ENCODE measurements around the gene ADGRA1. TPM values are rescaled to one million over a fixed set of nuclear protein-coding genes. Genes with fewer than 3 reads are reported as not detected.

ADGRA1 gene
- total and polyA plus RNA-seq, 2 donors (not counting 3 experiments of a cell fraction or from before 2014, with no cell fraction given): not detected

DNA sequence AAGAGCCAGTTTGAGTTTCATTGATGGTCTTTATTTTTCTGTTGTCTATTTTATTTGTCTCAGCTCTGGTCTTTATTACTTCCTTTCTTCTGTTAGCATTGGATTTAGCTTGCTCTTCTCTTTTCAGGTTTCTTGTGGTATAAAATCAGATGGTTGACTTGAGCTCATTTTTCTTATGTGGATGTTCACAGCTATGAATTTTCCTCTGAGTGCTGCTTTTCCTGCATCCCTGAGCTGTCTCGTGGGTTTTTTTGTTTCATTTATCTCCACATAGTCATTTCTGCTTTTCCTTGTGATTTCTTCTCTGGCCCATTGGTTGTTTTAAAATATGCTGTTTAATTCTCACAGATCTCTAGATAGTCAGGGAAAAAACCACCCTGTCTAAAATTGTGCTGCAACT, 19.7 kb downstream of the ADGRA1 start:
- H3K79me2 ChIP-seq (ENCODE audit: control insufficient read depth, insufficient read depth, low read length): no peaks in the 10 kb centered on the region
- H3K27me3 ChIP-seq (ENCODE audit: control insufficient read depth in 2 of 2, insufficient read depth in 2 of 2, low read length in 2 of 2): no peaks in the 10 kb centered on the region
- CTCF ChIA-PET: no interaction called here
- H3K4me3 ChIP-seq (replicated peaks in 1 of 3; ENCODE audit: insufficient read depth in 1 of 3, low read depth in 1 of 3, low read length in 3 of 3): no peak overlapping the region
- H3K4me2 ChIP-seq (ENCODE audit: insufficient read depth, low read length): no peak overlapping the region
- DNase-seq (ENCODE audit: low read depth, low spot score) (no peak), FAIRE-seq (no peak)
- POLR2A ChIA-PET: no interaction called here
- peaks cover 9% of the 10 kb centered on the region for H3K4me1 ChIP-seq (ENCODE audit: control insufficient read depth, extremely low read depth, insufficient read depth, low read length)
- H2AFZ ChIP-seq (ENCODE audit: low read depth, low read length): no peak overlapping the region
- intact Hi-C loops (cut with micrococcal nuclease): no loop called here
- H4K20me1 ChIP-seq (replicated peaks; ENCODE audit: control insufficient read depth, extremely low read depth, insufficient read depth, low read length): no peaks in the 10 kb centered on the region
- no peak overlapping the region for H3K9ac ChIP-seq (replicated peaks; ENCODE audit: extremely low read depth, insufficient read depth, low read length)
- peaks cover 6% of the 10 kb centered on the region for H3K9me3 ChIP-seq (replicated peaks; ENCODE audit: control insufficient read depth, insufficient read depth, low read length)
- BruUV-seq (replicated peaks): no TSS peak
- H3K9me1 ChIP-seq (replicated peaks; ENCODE audit: control insufficient read depth, extremely low read depth, insufficient read depth, low read length): no peaks in the 10 kb centered on the region
- H3K36me3 ChIP-seq (ENCODE audit: control insufficient read depth in 2 of 2, extremely low read depth in 1 of 2, insufficient read depth in 2 of 2, low read length in 2 of 2): no peaks in the 10 kb centered on the region
- dilution Hi-C loops (cut with MboI; ENCODE audit: extremely low pct_ligation_motif_present, low sequenced_read_pairs): no loop called here
- TF ChIP-seq MYC (IDR thresholded peaks at IDR 0.05; ENCODE audit: low read depth, low read length) (no peak), POLR2AphosphoS5 (IDR thresholded peaks at IDR 0.05; ENCODE audit: insufficient read depth, low read depth, low read length) (no peak)
- no peak overlapping the region for H3K27ac ChIP-seq (ENCODE audit: insufficient read depth, low read depth, low read length)

- Histone ChIP-seq H3K9me3 (replicated peaks; ENCODE audit: control insufficient read depth, insufficient read depth, low read length) (peaks cover 6% of the 10 kb centered on the region), H3K79me2 (ENCODE audit: control insufficient read depth, insufficient read depth, low read length) (no peaks in the 10 kb centered on the region), H3K4me1 (ENCODE audit: control insufficient read depth, extremely low read depth, insufficient read depth, low read length) (peaks cover 9% of the 10 kb centered on the region), H3K36me3 (ENCODE audit: control insufficient read depth in 2 of 2, extremely low read depth in 1 of 2, insufficient read depth in 2 of 2, low read length in 2 of 2) (no peaks in the 10 kb centered on the region), H3K4me3 (replicated peaks in 1 of 3; ENCODE audit: insufficient read depth in 1 of 3, low read depth in 1 of 3, low read length in 3 of 3) (no peak overlapping the region), H3K27ac (ENCODE audit: insufficient read depth, low read depth, low read length) (no peak overlapping the region), H3K27me3 (ENCODE audit: control insufficient read depth in 2 of 2, insufficient read depth in 2 of 2, low read length in 2 of 2) (no peaks in the 10 kb centered on the region), H4K20me1 (replicated peaks; ENCODE audit: control insufficient read depth, extremely low read depth, insufficient read depth, low read length) (no peaks in the 10 kb centered on the region), H3K9me1 (replicated peaks; ENCODE audit: control insufficient read depth, extremely low read depth, insufficient read depth, low read length) (no peaks in the 10 kb centered on the region), H3K9ac (replicated peaks; ENCODE audit: extremely low read depth, insufficient read depth, low read length) (no peak overlapping the region), H3K4me2 (ENCODE audit: insufficient read depth, low read length) (no peak overlapping the region), H2AFZ (ENCODE audit: low read depth, low read length) (no peak overlapping the region)
- dilution Hi-C loops (cut with MboI; ENCODE audit: extremely low pct_ligation_motif_present, low sequenced_read_pairs) (no loop called here), intact Hi-C loops (cut with micrococcal nuclease) (no loop called here)
- ChIA-PET CTCF (no interaction called here), POLR2A (no interaction called here)
- TF ChIP-seq POLR2A (IDR thresholded peaks at IDR 0.05; ENCODE audit: low read depth, low read length) (no peak), CTCF (IDR thresholded peaks at IDR 0.05; ENCODE audit: extremely low read depth in 1 of 2, insufficient read depth in 1 of 2, low read depth in 1 of 2, low read length in 2 of 2) (no peak), GATA2 (IDR thresholded peaks at IDR 0.05; ENCODE audit: insufficient read depth, insufficient read length, low read depth, low read length) (no peak), EZH2 (IDR thresholded peaks at IDR 0.05; ENCODE audit: borderline replicate concordance, low read depth, low read length, severe bottlenecking) (no peak), MYC (IDR thresholded peaks at IDR 0.05; ENCODE audit: low read depth, low read length) (no peak), FOS (IDR thresholded peaks at IDR 0.05; ENCODE audit: borderline replicate concordance, insufficient read depth, low read length) (no peak), JUN (IDR thresholded peaks at IDR 0.05; ENCODE audit: borderline replicate concordance, insufficient read depth, insufficient read length, low read depth) (no peak), POLR2AphosphoS5 (IDR thresholded peaks at IDR 0.05; ENCODE audit: insufficient read depth, low read depth, low read length) (no peak)
- TF ChIP-seq, protein P1, sequence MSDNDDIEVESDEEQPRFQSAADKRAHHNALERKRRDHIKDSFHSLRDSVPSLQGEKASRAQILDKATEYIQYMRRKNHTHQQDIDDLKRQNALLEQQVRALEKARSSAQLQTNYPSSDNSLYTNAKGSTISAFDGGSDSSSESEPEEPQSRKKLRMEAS (IDR thresholded peaks at IDR 0.05; ENCODE audit: insufficient read depth, insufficient read length): no peak
- DNase-seq (ENCODE audit: low read depth, low spot score) (no peak), FAIRE-seq (no peak)
- BruUV-seq (replicated peaks): no TSS peak
Measured at GRCh38 chr10:133109711-133110110, 22.0 kb downstream of the ADGRA1 start.
